ENCODE results near the gene TTLL5.

- TF ChIP-seq POLR2A (IDR thresholded peaks at IDR 0.05; ENCODE audit: insufficient read depth in 1 of 2, low read depth in 2 of 2, low read length in 2 of 2) (no peak), TEF (CRISPR knock-in tag; IDR thresholded peaks at IDR 0.05) (no peak), POLR2AphosphoS5 (IDR thresholded peaks at IDR 0.05; ENCODE audit: low read depth, low read length) (no peak), ZFAT (CRISPR knock-in tag; conservative IDR thresholded peaks at IDR 0.05) (no peak), RFXAP (CRISPR knock-in tag; IDR thresholded peaks at IDR 0.05; ENCODE audit: borderline replicate concordance) (no peak), ZNF549 (CRISPR knock-in tag; IDR thresholded peaks at IDR 0.05) (no peak), EZH2 (conservative IDR thresholded peaks at IDR 0.05; ENCODE audit: low read depth, low read length) (no peak), KLF16 (CRISPR knock-in tag; IDR thresholded peaks at IDR 0.05) (no peak), MTF1 (CRISPR knock-in tag; IDR thresholded peaks at IDR 0.05) (no peak), ESRRA (CRISPR knock-in tag; IDR thresholded peaks at IDR 0.05; ENCODE audit: low read depth) (no peak)
- TF ChIP-seq, protein P1, sequence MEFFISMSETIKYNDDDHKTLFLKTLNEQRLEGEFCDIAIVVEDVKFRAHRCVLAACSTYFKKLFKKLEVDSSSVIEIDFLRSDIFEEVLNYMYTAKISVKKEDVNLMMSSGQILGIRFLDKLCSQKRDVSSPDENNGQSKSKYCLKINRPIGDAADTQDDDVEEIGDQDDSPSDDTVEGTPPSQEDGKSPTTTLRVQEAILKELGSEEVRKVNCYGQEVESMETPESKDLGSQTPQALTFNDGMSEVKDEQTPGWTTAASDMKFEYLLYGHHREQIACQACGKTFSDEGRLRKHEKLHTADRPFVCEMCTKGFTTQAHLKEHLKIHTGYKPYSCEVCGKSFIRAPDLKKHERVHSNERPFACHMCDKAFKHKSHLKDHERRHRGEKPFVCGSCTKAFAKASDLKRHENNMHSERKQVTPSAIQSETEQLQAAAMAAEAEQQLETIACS (CRISPR knock-in tag; IDR thresholded peaks at IDR 0.05), result no peak
These were observed 32.2 kb upstream of the TTLL5 start for GRCh38 chr14:75628816-75629215.
